Stimulated activated CD8-positive, alpha-beta memory T cell treated with anti-CD3 and anti-CD28 coated beads, Interleukin-2, amount 100 ng/mL, for 48 hours (primary cell): ENCODE data around the gene JAKMIP1.

Source experiments
- DNase-seq, 2 donors: peaks; one replicate each; pipeline ENCODE4 v3.0.0-alpha.2; 2020; ENCODE audit warnings: low read depth in 2 of 2

The JAKMIP1 gene

DNA sequence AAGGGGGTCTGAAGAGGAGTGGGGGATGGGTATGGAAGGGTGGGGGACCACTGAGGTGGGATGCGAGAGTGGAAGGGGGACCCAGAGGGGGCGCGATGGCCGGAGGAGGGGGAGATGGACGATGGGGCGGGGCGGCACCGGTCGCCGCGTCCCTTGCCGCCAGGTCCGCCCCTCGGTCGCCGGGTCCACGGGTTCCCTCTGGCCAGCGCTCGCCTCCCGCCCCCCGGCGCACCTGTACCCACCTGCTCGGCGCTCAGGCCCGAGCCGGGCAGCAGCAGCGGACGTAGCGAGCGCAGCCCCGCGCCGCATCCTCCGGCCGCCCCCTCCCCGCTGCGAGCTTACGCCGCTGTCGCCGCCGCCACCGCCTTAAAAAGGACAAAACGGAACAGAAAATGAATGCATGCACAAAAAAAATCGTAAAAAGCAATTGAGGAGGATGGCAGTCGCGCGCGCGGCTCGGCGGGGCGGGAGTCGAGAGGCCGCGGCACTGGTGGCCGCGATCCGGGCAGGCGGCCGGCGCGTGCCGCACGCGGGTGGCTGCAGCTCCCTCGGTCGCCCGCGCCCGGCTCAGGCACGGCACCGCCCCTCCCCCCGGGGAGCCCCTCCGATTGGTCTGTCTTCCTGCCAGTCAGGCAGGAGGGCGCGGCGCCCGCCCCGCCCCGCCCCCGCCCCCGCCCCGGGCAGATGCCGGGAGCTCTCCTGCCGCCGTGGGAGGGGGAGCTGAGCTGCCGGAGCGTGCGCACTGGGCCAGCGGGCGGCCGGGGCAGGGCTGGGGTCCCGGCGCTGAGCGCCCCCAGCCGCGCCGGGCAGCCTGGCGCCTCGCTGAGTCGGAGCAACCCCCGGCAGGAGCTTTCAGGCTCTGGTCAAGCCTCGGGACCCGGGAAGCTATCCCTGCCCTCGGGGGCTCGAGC, at the start of gene JAKMIP1:
Gene JAKMIP1, minus strand, starts transcription at position 539 of the 911 bp plus-strand sequence. CDS start 87,699 bp downstream, outside the sequence.
- peak; percentile 78 to 84 for DNase-seq

DNA sequence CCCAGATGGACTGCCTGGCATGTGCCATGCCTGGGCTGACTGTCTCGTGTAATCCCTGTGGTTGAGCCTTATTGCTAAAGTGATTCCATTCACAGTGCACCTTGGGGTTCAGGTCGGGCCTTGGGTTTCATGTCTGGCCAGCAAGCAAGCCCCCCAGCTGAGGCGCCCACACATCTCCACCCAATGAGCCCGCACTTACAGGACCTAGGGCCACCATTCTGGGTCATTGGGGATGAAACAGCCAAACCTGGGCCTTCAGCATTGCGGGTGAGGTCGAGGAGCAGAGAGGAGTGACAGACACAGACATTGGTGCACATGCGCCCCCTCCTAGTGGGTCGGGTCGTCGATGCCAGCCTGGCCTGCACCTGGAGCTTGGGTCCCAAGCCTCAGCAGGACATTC, 48.0 kb upstream of the JAKMIP1 start:
- no peak for DNase-seq

DNA sequence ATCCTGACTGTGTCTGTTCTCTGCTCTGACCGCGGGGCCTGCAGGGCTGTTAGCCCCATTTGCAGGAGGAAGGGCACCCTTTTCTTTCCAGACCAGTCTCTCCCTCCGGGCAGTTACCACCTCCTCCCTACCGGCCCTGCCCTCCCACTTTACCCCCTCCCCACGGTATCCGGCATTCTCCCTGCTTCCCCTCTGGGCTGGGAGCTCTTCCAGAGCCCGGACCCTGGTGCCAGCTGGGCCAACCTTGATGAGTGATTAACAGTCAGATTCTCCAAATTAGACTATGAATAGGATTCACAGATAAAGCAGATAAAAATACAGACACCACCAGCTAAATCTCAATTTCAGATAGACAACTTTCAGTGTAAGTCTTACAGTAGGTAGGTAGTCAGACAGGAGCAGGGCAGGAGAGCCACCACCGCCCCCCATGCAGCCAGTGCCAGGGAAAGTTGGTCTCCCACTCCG, 45.9 kb upstream of the JAKMIP1 start:
- DNase-seq, result no peak

DNA sequence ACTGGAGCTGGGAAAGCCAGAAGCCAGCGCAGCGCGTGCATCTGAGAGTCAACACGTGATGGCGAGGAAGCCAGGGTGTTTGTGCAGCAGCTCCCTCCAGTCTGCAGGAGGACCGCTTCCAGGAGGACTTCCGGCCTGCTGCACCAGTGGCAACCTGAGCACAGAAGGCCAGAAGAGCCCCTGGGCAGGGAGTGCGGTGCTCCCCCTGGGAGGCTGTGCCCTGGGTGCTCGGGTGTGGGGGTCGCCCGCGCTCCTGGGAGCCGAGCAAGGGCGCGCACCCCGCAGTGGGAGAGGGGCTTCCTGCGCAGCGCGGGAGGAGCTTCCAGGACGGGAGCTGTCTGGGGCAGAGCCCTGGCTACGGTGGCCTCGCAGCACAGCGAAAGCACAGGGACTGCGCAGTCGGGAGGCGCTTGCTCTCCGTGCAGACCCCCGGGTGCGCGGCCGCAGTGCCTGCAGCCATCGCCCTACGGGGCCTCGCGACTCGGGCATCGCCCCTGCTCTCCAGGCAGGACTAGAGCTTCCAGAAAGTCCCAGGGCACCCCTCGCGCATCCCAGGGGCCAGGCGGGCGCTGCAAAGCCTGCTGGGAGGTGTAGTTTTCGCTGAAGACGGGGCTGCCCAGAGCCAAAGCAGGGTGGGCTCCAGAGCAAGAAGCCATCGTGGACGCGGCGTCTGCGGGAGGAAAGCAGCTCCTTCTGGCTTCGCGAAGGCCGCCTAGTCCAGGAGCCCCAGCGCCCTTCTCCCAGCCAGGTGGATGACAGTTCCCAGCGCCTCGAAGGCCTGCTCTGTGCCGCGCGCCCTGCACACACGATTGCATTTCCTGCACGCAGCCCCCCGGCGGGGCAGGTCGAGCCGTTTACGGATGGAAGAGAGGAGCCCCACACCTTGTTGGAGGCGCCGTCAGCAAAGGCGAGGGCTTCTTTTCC, 45.2 kb upstream of the JAKMIP1 start:
- DNase-seq, result no peak

DNA sequence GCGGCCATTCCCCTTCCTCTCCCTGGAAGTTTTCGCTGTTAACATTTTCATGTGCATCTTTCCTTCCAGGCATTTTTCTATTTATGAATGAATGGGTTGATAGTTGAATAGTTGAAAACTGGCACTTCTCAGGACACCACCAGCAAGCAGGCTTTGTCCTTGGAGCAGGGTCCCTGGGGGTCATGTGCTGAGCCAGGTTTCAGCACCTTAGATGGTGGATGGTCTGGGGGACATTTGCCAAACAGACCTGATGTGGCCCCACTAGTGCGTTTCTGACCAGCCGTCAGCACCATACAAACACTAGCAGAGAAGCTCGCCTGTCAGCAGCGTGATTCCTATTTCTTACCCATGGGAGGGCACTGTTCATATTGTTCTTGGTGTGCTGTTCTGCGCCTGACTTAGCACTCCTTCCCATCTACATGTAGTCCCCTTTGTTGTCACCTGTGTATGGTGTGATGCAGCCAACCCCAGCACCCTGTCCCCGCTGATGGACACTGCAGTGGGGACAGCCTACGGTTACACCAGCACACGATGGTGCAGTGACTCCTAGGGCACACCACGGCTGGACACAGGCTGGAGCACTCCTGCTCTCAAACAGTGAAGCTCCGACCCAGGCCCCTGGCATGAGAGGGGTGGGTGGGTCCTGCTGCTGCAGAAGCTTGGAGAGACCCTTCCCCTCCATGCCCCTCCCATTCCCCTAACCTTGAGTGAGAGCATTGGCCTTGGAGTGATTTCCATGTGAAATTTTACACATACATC, 42.1 kb upstream of the JAKMIP1 start:
- DNase-seq, result no peak

DNA sequence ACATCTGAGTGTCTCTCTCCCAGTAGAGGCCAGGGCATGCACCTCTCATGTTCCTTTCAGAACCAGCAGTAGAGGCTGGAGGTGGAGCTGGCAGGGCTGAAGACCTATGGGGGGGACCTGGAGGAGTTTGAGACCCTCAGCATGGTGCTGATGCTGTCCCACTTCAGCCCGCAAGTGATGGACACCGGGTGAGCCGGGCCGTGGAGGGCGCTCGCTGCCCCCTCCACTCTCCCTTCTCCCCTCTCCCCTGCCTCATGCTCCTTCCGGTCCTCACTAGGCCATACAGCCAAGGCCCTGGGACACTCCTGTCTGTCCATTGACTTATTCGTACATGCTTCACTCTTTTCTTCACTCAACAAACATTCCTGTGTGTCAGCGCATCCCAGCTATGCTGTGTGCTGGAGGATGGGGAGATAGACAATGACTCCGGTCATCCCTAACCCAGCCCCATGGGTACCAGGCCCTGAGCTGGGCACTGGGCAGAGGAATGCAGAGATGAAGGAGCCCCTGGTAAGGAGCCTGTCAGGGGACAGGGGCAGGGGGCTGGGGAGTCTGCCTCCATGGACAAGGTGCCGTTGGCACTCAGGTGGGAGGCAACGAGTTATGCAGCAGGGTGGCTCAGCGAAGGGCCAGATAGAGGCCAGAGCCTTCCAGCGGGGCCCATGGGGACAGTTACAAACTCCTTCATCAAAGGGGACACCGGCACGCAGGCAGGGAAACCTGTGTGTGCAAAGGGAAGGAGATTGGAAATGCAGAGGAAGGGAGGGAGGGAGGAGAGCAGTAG, 40.9 kb upstream of the JAKMIP1 start:
- DNase-seq, result no peak

DNA sequence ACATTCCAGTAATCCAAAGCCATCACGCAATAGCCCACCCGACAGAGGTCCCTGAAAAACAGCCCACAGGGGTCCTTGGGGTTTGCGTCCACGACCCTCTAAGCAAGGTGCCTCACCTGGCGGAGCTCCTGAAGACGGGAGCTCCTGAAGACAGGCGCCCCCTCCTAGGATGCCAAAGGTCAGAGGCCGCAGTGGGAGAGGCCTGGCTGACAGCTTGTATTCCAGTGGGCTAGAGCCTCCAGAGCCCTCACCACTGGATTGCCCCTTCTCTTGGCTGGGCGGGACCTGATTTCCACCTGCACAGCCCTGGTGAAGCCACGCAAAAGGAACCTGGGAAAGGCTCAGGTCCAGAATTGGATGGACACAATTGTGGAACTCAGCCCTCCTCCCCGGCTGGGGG, 39.6 kb upstream of the JAKMIP1 start:
- DNase-seq, result no peak

DNA sequence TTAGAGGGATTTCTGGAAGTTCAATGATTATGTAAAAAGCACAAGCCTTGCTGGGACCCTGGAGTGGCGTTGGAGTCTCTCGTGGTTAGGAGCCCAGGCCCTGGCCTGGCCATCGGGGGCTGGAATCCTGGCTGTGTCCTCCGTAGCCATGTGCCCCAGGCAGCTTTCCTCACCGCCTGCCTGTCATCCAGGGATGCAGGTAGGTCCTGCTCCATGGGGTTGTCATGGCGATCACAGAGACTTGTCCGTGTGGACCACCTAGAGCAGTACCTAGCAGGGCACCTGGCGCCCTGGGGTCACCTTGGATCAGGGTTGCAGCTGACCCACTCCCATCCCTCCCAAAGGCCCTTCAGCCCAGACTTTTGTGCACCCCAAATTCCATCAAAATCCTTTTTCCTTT, 39.1 kb upstream of the JAKMIP1 start:
- DNase-seq, result no peak

DNA sequence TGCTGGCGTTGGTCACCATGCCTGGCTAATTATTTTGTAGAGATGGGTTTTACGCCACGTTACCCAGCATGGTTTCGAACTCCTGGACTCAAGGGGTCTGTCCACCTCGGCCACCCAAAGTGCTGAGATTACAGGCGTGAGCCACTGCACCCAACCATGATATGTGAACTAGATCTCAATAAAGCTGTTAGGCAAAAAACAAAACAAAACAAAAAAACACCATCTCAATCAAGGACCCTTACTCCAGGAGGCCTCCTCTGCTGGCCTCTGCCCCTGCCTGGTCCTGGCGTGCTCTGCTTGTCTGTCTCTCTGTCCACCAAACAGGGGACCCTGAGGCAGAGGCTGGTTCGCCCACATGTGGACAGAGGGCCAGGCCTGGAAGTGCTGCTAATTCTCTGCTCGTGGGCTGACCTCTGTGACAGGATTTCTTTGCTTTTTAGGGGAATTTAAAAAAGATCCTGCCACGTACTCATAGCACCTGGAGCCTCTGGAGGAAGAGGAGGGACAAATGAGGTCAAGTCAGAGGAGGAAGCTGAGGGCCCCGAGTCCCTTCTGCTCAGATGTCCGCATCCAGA, 36.6 kb upstream of the JAKMIP1 start:
- no peak for DNase-seq

DNA sequence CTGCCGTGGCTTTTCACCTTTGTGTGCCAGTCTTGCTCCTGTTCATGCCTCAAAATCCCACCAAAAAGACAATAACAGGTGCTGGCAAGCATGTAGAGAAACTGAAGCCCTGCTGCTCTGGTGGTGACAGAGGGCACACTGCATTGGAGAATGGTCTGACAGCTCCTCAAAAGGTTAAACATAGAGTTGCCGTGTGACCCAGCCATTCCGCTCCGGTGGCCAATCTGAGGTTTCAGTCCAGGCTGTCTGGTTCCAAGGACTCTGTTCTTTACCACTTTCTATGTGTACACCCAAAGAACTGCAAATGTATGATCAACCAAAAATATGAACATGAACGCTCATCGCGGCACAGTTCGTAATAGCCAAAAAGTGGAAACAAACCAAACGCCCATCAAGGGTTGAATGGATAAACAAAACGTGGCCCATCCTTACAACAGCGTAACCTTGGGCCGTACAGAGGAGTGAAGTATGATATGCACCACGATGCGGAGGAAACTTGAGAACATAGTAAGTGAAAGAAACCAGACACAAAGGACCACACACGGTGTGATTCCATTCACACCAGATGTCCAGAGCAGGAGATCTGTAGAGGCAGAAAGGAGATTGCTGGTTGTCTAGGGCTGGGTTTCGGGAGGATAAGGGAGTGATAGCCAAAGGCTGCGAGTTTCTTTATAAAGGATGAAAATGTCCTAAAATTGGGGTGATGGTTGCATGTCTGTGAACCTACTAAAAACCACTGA, 35.7 kb upstream of the JAKMIP1 start:
- DNase-seq, result no peak

DNA sequence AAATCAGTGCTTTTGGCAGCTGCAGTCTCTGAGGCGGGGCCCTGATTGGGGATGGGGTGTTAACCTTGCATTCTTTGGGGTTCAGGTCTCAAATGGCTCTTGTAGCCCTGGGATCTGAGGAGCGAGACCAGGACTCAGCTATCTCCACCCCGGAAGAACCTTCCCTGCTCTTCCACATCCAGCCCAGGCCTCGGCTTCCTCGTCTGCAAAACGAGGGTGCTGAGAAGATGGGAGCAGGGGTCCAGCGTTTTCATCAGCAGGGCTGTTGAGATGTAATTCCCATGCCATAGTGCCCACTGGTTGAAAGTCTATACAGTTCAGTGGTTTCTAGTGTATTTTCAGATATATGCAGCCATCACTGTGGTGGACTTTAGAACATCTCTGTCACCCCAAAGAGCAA, 34.7 kb upstream of the JAKMIP1 start:
- DNase-seq, result no peak

DNA sequence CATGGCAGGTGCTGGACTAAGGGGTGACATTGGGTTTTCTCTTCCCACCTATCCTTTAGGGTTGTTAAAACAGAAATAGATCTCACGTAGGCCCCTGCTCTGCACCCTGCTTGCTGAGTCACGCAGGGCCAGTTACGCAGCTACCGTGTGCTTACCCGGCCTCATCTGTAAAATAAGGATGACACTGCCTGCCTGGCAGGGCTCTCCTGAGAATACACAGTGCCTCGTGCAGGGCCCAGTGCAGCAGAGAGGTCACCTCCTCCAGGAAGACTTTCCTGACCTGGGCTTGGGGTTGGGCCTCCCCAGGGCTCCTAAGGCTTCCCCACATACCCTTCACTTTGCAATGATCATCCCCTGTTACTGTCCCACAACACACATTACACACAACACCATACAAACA, 33.6 kb upstream of the JAKMIP1 start:
- DNase-seq, result no peak

DNA sequence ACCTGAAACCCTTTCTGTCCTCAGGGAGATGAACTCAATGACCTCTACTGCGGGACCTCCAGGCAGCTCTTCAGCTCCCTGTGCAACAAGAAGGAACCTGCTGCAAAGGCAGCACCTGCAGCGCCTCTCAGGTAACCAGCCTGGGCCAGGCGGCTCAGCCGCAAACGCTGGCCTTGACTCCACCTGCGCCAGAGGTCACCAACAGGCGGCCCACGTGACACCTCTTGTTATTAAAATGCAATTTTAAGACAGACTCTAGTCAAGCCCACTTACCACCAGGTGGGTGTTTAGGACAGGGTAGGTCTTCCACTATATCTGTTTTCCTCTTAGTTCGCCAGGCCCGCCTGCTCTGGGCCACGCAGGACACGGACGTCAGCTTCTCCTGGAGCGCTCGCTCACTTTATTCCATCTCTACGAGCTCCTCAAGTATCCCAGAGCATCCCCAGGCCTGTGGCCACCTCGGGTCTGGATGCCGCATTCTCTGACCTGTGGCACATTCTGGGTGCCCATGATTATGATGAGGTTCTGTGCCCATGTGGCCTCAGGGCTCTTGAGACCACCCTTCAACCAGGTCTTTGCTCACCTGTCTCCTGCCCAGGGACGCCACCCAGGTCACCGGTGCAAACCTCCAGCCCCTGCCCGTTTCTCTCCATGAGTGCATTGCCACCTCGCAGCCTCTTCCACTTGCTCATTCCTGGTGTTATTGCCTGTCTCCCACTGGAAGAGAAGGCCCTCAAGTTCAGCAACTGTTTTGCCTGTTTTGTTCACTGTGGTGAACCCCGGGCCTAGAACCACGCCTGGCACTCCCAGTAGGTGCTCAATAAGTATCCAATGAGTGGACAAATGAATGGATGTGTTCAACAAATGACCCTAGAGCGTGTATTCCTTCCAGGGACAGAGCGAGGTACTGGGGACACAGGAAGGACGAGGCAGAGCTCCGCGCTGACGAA, 32.8 kb upstream of the JAKMIP1 start:
- no peak for DNase-seq

DNA sequence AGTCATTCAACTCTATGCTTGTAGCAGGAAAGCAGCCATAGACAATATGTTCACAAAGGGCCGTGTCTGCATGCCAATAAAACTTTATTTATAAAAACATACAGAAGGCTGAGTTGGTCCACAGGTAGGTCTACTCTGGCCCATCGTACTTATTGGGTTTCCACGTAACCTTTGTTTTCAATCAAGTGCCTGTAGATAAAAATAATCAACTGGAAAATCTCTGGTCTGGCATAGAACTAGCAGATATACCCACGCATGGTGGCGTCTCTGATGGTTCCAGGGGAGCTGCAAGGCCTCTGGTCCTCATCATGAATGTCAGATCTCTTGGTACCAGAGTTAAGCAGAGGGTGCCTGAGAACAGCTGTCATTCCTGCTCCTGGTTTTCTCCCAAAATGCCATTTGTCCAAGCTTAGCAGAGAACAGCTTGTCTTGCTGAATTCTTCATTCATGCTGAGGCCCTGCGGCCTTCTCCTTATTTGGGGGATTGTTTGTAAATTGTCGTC, 31.4 kb upstream of the JAKMIP1 start:
- no peak for DNase-seq

DNA sequence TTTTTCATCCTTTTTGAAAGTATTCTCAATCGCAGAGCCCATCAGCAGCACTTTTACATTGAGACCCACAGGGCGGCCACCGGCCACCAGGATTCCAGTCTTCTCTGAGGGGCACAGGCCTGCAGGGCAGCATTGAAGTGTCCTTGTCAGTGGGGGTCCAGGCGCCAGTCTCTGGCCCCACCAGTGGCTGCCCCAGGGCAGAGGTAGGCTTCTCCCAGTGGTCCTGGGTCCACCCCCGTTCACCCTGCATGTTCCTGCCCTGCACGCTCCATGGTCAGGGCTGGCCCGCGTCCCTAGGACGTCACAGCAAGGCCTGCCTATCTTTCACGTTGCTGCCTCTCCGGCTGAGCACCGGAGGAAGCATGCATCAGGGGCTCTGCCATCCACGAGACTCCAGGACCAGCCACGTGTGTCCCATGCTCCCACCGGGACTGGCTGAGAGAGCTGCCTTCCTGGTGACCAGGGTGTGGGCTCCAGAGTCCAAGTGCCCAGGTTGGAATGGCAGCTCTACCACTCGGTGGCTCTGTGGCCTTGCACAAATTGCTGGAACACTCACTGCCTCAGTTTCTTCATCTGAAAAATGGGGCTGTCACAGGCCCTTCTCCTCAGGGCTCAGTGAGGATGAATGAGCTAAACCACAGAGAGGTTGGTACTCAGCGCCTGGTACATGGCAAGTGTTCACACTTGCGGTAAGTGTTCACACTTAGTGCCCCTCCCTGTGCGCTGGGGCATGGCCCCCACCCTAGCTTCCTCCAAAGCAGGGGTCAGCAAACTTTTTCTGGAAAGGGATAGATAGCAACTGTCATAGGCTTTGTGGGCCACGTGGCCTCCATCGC, 30.7 kb upstream of the JAKMIP1 start:
- DNase-seq, result no peak

DNA sequence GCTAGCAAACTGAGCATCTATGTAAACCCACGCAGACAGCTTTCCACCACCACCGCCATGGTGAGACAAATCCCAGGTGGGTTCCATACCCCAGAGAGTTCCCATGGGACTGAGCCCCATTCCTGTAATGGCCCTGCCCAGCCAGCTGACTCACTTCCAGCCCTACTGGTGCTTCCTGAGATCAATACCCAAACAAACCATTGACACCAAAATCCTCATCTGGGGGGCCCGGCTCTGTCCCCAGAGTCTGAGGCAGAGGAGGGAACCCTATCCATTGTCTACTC, 30.1 kb upstream of the JAKMIP1 start:
- DNase-seq, result no peak

DNA sequence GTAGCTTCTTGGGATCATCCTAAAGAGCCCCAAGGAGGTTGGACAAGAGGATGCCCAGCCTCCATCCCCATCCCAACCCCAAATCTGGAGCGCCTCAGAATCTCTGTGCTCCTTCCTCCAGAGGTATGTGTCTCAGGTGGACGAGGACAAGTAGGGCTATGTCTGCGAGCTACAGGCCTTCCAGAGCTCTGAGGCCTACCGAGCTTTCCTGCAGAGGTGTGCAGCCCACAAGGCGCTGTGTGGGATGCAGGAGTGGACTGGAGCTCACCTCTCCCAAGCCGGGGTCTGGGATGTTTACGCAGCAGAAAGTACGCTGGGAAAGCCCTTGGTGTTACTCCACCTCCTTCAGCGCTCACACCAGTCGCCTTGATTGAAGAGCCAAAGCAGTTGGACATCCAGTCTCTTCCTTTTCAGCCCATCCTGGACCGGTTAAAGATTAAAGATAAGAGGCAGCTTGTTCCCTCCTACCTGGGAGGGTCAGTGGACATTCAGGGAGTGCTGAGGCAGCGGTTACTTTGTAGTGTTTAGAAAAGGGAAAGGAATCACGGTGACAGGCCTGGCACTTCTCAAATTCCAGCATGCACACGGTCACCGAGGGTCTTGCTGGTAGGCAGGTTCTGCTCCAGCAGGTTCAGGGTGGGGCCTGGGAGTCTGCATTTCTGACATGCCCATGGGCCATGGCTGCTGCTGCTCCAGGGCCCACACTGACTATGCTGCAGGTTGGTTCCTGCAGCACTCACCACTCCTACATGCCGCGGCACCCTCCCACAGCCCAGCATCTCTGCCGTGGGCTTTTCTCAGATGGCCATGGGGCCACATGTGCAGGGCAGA, 29.5 kb upstream of the JAKMIP1 start:
- no peak for DNase-seq
